Stimulated activated CD4-positive, alpha-beta T cell treated with anti-CD3 and anti-CD28 coated beads, Interleukin-2, amount 100 ng/mL, for 48 hours (primary cell): Measurements from ENCODE around the gene NUDT14.

ENCODE experiments used
- DNase-seq, 2 donors: peaks; one replicate each; pipeline ENCODE4 v3.0.0-alpha.2; 2020

The NUDT14 gene

DNA sequence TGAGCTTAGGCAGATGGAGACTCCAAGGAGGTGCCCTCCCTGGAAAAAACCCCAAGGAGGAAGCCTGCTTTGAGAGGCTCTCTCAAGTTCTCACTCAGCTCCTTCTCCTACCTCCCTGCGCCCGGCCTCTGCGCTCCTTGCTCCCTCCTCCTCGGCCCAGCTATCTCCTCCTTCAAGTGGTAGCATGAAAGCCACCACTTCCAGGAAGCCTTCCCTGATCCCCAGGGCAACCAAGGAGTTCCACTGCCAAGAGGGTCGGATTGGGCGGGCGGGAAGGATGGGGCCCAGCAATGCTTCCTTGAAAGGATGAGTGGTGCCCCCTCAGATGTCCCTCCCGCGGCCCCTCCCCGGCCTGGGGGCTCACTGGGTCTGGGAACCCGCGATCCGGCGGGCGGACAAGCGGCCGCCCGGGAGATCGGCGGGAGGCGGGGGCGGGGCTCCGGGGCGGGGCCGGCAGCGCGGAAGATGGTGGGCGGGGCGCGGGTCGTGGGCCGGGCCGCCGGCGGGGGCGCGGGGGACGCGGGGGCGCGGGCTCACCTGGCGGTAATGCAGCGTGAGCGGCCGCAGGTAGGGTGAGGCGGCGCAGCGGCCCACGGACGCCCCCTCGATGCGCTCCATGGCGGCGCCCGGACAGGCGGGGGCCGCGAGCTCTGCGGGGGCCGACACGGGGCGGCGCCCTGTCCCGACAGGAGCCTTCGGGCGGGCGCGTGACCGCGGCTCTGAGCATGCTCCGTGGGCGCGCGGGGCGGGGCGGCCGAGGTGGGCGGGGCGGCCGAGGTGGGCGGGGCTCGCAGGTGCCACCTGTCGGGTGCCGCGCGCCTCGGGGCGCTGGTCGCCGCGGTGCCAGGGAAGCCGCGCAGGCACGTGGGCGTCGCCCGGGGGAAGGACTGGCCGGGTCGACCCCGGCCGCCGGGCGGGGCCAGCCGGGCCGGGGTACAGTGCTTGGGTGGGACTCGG lies at the start of gene NUDT14:
TSS of gene NUDT14 (minus strand) at position 721 of the 957 bp plus-strand sequence. CDS start at position 618, 103 bp downstream.
- peak; percentile 82 to 88 for DNase-seq

DNA sequence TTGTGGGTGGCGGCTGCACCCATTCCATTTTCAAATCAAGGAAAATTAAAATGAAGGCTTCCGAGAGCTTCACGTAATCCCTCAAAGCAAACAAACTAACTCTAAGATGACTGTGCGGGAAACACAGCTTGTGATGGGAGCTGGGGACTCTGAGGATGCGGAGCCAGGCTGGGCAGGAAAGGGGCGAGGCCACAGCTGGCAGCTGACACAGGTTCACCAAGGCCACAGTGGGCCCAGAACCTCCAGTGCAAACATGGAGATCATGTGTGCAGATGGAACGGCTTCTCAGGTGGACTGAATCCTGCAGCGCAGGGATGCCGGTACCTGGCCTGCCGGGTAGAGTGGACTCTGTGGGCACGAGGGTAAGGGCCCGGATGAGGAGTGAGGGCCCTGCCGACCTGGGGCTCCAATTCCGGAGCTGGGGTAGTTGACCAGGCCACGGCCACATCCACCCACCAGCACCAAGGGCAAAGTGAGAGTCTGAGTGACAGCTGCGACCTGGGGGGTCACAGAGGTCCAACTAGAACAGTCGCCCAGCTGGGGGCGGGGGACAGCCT lies 48.1 kb upstream of the NUDT14 start:
- DNase-seq = no peak

DNA sequence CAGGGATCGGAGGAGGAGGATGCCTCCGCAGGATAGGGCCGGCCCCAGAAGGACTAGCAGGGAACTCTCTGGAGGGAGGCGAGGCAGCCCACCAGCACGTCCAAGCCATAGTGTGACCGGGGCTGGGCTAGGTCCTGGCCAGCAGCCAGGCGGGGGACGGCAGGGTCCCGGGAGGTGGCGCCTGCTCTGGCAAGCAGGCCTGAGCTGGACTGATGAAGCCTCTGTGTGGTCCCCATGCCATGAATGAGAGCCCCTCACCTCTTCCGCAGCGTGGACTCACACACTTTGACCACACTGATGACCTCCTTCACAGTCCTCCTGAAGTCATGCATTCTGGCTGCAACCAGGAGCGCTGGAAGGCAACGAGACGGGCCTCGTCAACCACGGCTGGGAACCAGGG lies 47.5 kb upstream of the NUDT14 start:
- no peak for DNase-seq

DNA sequence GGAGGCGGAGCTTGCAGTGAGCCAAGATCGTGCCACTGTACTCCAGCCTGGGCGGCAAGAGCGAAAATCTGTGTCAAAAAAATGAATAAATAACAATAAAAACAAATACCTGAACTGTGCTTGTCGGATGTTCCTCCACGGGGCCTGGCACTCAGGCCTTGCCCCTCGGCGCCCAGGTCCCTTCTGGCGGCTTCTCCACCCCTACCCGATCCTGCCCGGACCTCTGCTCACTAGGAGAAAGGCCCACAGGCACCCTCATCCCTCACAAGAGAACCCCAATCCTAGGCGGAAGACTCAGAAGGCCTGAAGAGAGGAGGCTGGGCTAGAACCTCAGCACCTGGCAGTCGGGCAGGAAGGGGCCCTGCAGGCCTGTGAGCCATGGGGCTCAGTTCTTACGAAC lies 46.2 kb upstream of the NUDT14 start:
- DNase-seq = no peak

DNA sequence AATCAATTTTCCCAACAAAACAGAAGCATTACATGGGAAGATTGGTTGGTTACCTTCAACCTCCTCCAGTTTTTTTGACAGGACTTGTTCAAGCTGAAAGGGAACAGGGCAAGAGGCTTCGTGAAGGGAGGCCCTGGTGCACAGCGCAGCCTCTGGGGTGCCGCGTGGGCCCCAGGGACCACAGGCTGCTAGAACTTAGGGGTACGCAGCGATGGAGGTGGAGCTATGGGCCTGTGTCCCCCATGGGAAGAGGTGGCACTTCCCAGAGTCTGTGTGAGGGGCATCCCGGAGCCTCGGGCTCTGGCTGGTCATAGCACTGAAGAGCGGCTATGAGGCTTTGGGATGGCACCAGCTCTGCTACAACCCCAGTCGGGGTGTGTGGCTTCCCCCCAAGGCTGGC lies 45.1 kb upstream of the NUDT14 start:
- DNase-seq = no peak

DNA sequence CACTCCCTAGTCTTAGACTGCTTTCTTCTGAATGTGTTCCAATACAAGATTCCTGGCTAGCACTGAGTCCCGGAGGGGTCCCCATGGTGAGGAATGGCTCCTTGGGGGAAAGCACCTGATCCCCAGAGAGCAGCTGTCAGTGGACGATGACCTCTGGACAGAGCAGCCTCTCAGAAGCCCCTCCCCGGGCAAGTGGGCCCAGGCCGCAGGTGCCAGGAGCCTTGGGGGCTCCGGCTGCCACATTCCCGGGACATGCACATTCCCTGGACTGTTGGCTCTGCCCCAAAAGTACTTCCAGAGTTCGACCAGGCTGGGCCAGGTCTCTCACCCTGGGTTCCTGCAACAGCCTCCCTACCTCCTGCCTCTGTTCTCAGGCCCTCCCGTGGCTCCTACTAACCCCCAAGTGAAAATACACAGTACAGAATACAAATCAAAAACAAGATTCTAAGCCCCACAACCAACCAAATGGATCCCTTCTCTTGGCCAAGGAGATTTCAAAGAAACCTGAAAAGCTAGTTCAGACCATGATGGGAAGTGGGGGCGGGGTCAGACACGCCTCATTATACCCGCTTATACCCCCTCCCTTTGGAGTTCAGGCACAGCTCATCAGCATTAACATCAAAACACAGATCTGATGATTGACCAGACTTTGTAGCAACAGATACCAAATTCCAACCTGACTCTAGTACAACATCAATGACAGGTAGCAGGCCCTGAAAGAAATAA lies 43.9 kb upstream of the NUDT14 start:
- no peak for DNase-seq

DNA sequence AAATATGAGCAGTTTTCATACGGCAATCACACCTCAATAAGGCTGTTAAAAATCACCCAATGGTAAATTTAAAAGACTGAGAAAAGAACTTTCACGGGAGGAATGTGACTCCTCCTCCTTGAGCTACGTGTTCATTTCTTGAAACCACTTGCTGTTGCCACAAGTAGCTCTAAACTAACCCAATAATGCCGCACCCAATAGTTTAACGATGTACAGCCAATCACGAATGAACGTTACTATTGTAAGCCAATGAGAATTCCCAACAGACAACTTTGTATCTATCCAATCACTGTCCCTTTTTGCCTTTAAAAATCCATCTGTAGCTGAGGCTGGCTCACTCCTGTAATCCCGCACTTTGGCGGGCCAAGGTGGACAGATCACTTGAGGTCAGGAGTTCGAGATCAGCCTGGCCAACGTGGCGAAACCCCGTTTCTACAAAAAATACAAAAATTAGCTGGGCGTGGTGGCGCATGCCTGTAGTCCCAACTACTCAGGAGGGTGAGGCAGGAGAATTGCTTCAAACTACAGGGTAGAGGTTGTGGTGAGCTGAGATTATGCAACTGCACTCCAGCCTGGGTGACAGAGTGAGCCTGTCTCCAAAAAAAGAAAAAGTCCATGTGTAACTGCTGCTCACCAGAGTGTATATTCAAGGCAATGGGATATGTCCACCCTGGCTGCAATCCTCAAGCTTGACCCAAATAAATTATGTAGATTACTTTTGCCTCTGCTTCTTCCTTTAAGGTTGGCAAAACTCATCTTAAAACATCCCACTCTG lies 42.8 kb upstream of the NUDT14 start:
- no peak for DNase-seq

DNA sequence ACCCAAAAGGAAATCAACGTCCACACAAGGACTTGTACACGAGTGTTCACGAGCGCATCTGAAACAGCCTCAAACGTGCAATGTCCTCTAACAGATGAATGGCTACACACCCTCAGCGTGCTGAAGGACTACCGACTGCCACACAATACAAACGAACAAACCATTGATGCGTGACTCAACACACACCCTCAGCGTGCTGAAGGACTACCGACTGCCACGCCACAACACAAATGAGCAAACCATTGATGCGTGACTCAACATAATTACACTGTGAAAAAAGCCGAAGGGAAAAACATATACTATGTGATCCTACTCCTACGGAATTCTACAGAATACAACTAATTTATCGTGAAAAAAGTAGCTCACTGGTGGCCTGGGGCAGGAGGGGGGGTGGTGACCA lies 42.1 kb upstream of the NUDT14 start:
- DNase-seq = no peak

DNA sequence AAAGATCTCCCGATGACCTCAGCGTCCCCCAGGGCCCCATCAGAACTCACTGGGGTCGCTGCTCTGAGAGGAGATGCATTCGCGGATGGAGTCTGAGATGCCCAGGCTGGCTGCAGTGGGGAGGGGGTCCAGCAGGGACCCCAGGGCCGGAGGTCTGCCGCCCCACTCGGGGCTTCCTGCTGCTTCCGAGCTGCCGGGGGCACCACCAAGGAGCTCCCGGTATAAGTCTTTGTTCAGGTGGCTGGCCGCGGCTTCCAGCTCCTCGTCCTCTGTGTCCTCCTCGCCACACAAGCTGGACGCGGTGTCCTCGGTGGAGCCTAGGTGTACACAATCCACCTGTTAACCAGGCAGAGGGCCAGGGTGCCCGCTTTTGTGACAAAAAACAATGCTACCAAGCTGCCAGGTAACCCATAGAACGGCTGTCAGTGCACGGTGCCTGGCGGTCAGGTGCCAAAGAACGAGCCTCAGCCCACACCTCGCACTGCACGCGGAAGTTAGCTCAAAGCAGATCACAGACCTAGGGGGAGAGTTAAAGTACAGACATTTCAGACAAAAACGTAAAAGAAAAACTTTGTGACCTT lies 40.6 kb upstream of the NUDT14 start:
- DNase-seq = no peak

DNA sequence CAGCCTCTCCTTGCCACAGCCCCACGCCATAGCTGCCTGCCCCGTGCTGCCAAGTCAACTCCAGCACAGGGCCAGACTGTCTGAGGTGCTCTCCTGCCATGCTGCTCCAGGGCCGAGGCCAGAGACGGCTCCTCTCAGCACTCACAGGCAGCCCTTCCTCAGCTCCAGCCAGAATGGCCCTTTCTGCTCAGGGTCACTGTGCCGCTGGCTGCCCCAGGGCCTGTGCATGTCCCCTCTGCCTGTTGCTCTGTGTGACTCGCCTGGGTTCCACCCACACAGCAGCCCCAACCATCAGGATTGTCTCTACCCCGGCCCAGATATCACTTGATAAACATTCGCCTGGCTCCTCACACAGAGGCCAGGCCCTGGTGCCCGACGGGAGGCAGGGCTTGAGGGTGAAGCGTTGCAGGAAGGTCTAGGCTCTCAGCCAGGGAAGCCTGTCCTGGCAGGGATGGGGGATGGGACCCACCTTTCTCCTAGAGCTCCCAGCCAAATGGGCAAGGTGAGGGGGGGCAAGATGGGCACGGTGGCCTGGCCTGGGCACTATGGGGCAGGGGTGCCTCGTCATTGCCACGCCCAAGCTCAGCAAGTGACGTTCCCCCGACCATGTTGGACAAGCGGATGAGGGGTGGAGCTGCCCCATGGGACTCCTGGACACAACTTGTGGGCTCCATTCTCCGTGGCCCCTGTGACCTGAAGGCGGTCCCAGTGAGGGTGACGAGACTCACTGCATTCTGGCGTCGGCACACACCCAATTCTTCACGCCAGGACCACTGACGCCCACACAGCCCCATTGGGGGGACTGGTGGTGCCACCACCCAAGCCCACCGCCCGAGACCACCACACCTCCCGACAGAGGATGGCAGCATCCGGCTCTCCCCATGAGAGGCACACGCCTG lies 39.8 kb upstream of the NUDT14 start:
- DNase-seq = no peak

DNA sequence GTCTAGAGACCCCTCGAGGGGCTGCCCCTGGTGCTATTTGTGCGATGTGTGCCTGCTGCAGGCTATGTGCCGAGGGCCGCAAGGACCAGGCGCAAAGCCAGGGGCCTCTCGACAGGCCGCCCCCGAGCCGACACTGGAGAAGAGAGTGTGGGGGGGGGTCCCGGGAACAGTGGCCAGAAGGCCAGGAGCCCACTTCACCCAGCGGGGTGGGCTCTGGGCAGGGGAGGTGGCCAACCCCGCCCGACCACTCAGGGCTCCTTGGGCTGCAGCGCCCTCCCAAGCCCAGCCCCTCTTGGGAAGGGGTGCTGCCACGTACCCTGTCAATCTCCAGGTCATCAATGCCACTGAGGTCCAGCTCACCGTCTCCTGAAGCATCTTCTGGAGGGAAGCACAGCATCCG lies 38.6 kb upstream of the NUDT14 start:
- DNase-seq = no peak

DNA sequence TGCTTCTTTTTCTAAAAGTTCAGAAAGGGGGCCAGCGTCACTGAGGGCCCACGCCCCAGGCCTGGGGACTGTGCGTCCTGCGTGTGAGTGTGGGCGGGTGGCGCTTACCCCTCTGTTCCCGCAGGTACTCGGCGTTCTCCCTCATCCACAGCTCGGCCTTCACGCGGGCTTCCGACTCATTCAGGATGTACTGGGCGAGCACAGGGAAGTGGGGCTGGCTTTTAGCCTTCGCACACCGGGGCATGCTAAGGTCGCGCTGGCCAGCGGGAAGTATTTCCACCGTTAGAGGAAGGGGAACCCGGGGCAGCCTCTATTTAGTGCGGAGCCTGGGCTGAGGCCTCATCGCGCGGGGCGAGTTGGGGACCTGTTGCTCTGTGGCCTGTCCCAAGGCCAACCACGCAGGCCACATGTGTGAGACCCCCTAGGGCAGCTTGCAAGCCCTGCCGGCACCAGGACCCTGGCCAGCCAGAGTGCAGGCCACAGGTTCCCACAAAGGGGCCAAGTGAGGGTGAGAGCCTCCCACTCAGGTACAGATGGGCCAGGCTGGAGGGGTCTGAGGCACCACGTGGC lies 38.0 kb upstream of the NUDT14 start:
- DNase-seq = no peak

DNA sequence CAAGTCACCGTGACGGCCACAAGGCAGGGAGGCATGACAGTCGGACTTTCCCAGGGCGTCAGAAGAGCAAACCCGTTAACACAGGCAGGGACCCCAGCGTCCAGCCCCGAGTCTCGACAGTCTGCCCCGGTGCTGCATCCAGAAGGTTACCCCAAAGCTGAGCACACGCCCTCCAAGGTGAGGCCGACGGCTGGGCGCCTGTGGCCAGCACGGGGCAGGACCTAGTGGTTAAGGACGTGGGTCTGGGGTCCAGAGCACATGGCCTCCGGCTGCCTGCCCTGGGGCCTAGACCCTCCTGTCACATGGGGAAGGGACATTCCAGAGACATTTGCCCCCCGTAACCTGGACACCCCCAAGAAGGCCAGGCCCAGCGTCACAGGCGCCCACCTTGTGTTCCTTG lies 37.5 kb upstream of the NUDT14 start:
- no peak for DNase-seq

DNA sequence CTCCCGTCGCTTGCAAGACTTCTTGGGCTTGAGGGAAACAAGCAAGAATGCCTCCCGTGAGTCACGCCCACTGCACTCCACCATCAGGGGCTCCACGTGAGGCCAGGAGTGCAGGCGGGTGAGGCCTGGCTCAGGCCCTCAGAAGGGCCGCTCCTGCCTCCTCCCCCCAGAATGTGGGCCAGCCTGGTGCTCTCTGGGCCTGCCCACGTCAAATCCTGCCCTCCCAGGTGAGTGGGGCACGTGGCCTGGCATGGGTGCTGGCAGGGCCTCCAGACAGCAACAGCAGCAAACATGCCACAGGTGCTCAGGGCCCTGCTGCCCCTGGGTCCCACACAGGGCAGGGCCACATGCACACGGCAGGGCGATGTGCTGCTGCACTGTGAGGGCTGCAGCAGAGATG lies 36.7 kb upstream of the NUDT14 start:
- no peak for DNase-seq

DNA sequence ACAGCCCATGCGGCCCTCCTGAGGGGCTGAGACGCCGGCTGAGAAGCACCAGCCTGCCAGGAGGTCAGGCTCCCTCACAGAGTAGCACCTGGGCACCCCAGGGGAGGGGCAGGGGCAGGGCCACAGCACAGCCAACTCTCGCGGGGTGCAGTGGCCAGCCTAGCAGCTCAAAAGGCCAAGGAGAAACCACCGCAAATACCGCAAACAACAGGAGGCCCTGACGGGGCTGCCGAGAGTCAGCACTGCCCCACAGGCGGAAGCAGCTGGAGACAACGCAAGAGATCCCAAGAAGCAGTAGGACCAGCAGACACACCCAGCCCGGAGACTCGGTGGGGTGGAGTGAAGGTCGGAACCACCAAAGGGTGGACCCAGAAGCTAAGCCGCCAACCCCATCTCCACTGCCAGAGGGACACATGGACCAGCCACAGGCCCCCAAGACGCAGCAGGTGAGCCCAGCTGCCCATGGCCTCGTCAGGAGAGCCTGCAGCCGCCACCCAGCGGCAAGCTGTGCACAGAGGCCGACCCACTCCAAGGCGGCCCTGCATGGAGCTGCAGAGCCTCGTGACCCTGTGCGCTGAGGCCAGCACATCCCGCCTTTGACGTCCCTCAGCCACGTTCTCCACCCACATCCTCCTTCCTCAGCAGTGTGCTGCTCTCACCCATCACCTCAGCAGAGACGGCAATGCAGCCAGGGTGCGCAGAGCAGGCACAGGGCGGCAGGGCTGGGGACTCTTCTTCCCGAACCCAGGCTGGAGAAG lies 35.6 kb upstream of the NUDT14 start:
- DNase-seq = no peak

DNA sequence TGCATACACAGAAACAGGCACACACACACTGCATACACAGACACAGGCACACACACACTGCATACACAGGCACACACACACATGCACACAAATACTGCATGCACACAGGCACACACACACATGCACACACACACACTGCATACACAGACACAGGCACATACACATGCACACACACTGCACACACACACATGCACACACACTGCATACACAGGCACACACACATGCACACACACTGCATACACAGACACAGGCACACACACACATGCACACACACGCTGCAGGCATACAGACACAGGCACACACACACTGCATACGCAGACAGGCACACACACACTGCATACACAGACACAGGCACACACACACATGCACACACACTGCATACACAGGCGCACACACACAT lies 34.5 kb upstream of the NUDT14 start:
- DNase-seq = no peak

DNA sequence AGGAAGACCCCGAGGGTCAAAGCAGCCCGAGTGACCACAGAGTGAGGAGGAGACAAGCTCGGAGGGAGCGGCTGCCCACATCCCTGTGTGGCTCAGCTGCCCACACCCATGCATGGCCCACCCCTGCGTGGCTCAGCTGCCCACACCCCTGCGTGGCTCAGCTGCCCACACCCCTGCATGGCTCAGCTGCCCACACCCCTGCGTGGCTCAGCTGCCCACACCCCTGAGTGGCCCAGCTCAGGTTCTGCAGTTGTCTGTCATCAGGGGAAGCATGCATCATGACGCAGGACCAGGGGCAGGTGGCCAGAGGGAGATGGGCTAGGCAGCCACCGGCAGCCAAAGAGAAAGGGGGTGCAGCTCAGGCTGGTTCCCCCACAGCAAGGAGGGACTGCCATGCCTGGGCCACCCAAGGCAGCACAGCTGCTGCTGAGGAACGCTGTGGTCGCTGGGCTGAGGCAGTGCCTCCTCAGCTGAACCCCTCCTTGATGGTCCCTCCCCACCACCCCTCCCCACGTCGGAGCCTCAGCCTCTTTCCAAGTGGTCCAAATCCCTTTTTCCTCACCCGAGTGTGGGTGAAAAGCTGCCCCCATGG lies 33.3 kb upstream of the NUDT14 start:
- DNase-seq = no peak

DNA sequence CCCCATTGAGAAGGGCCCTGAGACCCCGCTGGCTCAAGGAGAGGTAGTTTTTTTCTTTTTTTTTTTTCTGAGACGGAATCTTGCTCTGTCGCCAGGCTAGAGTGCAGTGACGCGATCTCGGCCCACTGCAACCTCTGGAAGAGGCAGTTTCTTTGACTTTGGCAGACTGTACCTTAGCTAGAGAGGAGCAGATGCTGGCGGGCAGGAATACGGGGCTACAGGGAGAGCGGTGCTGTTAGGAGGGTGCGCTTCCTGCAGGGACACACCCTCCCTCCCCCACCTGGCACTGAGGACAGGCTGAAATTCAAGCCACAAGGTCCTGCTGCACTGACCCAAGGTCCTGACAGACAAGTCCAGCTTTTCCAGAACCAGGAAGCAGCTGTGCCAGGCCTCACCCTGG lies 32.2 kb upstream of the NUDT14 start:
- no peak for DNase-seq

DNA sequence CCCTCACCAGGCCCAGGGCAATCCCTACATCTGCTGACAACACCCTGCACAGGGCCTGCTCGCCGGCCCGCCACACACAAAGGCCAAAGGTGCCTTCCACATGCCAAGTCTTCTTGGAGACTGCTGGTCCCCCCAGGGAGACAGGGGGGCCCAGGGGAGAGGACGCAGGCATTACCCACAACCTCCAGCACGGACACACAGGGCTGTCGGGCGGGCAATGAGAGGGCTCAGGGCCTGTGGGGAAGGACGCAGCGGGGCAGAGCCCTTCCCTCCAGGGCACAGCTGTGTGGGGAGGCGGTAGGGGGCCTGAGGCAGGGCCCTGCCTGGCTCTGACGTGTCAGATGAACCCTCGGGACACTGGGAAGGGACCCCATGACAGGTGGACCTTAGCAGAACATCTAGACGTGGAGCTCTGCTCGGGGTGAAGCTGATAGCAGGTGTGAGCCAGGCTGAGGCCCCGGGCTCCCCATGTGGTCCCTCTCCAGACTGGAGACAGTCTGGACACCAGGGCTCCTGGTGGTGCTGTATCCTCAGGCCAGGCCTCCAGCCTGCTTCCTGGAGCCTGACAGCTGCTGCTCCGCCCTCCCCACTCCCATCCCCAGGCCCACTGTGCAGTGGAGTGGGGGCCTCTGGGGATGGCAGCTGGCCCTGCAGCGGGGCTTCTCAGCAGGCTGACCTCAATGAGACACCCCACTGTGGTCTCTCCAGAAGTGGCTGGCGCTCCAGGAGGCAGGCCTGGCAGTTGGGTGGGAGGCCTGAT lies 31.6 kb upstream of the NUDT14 start:
- no peak for DNase-seq
